ENCODE measurements around the gene SIAH1. TPM values are rescaled to one million over a fixed set of nuclear protein-coding genes. Genes with fewer than 3 reads are reported as not detected.

Gene SIAH1
- total and polyA plus RNA-seq, 9 of the 15 experiments (the other 6 are each of a cell fraction or from before 2014, with no cell fraction given), result 4.1 to 14.3 (median 12.5) TPM

- TF ChIP-seq ZBTB11 (CRISPR knock-in tag; IDR thresholded peaks at IDR 0.05), result peak in 1 of 3 experiments; percentile 79; a peak in 2 of 6 replicates
- TF ChIP-seq ATF1 (CRISPR knock-in tag; IDR thresholded peaks at IDR 0.05), result no peak
- 0 out of 2 replicates have a peak, but pooled peaks have one; percentile 12 for TF ChIP-seq ATF1 (tag; IDR thresholded peaks at IDR 0.05)
- no peak for TF ChIP-seq RBM17 (IDR thresholded peaks at IDR 0.05; ENCODE audit: borderline replicate concordance, low read depth, low read length)
- 0 out of 2 replicates have a peak, but pooled peaks have one; percentile 6 for TF ChIP-seq CREM (IDR thresholded peaks at IDR 0.05; ENCODE audit: low read depth)
- no peak for TF ChIP-seq ZNF140 (CRISPR knock-in tag; IDR thresholded peaks at IDR 0.05)
- TF ChIP-seq XRCC4 (IDR thresholded peaks at IDR 0.05; ENCODE audit: extremely low read depth, insufficient read depth, insufficient read length), result no peak
- TF ChIP-seq AFF4 (CRISPR knock-in tag; IDR thresholded peaks at IDR 0.05), result 0 out of 2 replicates have a peak, but pooled peaks have one; percentile 60
- no peak for TF ChIP-seq NR0B1 (IDR thresholded peaks at IDR 0.05; ENCODE audit: partially characterized antibody)
- no peak; the same call in 1 of the 2 replicates for TF ChIP-seq MBD2 (IDR thresholded peaks at IDR 0.05; ENCODE audit: borderline replicate concordance, low read depth)
- TF ChIP-seq CLOCK (CRISPR knock-in tag; IDR thresholded peaks at IDR 0.05; ENCODE audit: borderline replicate concordance), result no peak
These were observed at the start of gene SIAH1 (continued) for GRCh38 chr16:48385253-48386150.

All from K562 (cell line).